Measurements from ENCODE around the gene BGLAP.

GRCh38 chr1:156226782-156227181 is 15.2 kb upstream of the BGLAP start:
- no peak for TF ChIP-seq CTCF (optimal IDR thresholded peaks at IDR 0.05 in 1 of 3, IDR thresholded peaks at IDR 0.05 in 1 of 3, conservative IDR thresholded peaks at IDR 0.05 in 1 of 3; ENCODE audit: extremely low read depth in 1 of 3, insufficient read depth in 2 of 3, low read length in 3 of 3)
- TF ChIP-seq EZH2 (IDR thresholded peaks at IDR 0.05; ENCODE audit: low read length) = no peak

Data from keratinocyte (primary cell).